Testis (tissue), 3 donors: ENCODE data around the gene MBNL2. TPM values are rescaled to one million over a fixed set of nuclear protein-coding genes. Genes with fewer than 3 reads are reported as not detected.

Source experiments
- DNase-seq: peaks from one replicate; pipeline ENCODE4 v3.0.0-alpha.2; 2019
- H3K27ac ChIP-seq, 2 donors: fragments of 200-600 bp; sonication (generic); one replicate each; pipeline ENCODE4 v1.5.1; 2019
- H3K27me3 ChIP-seq: fragments of 200-600 bp; sonication (generic); one replicate; pipeline ENCODE4 v1.5.1; 2019
- H3K36me3 ChIP-seq: fragments of 200-600 bp; sonication (generic); one replicate; pipeline ENCODE4 v1.5.1; 2017; ENCODE audit warnings: low read depth; ENCODE audit errors: missing control alignments
- H3K4me1 ChIP-seq: fragments of 200-600 bp; sonication (generic); one replicate; pipeline ENCODE4 v1.5.1; 2019
- H3K4me3 ChIP-seq, 2 donors: fragments of 200-600 bp; sonication (generic); one replicate each; pipeline ENCODE4 v1.5.1; 2017 to 2019
- H3K9me3 ChIP-seq: fragments of 200-600 bp; sonication (generic); one replicate; pipeline ENCODE4 v1.5.1; 2017
- POLR2A ChIP-seq: fragments of 450-650 bp; IDR thresholded peaks from one replicate; pipeline ENCODE4 v1.6.1; 2017; ENCODE audit warnings: antibody characterized with exemption, mild to moderate bottlenecking, moderate library complexity
- WGBS, 2 donors: methylation state at CpG; one replicate each; pipeline ENCODE4 v1.1.5; 2018; 5-methylcytosine and 5-hydroxymethylcytosine counted together
- intact Hi-C: fragments of 100-400 bp; cut with DNase I; formaldehyde crosslinking; loops from one replicate; pipeline ENCODE4 v1.15.1; 2023; ENCODE audit warnings: low total_unique reads
- polyA plus RNA-seq: library from polyadenylated mRNA; stranded (reverse); fragments of 350-450 nt; fragmentation: Illumina TruSeq; extraction: RNeasy Lipid Tissue Mini Kit (QIAGEN cat#74804); gene quantifications from one replicate; pipeline ENCODE4 v1.2.3, GENCODE V29; 2014; ENCODE audit warnings: low read depth, low replicate concordance; ENCODE audit not compliant: insufficient read depth
- total RNA-seq, 2 donors: library from RNA; depleted of rRNA; stranded (reverse); fragments of >200 nt; gene quantifications; one replicate each; pipeline ENCODE4 v1.2.3, GENCODE V29; 2016
- TF ChIP-seq, protein P1 (sequence below), 3 experiments: fragments of 450-650 bp in 2 of 3; fragments of 200-600 bp in 1 of 3; sonication (generic) in 1 of 3; IDR thresholded peaks; one replicate each; pipeline ENCODE4 v1.5.1; 2016 to 2019; ENCODE audit warnings: antibody characterized with exemption in 3 of 3, mild to moderate bottlenecking in 2 of 3, moderate library complexity in 1 of 3

Gene MBNL2
- total and polyA plus RNA-seq, 3 donors from 2014 or later: 21.5 to 83.0 (median 69.4) TPM

DNA sequence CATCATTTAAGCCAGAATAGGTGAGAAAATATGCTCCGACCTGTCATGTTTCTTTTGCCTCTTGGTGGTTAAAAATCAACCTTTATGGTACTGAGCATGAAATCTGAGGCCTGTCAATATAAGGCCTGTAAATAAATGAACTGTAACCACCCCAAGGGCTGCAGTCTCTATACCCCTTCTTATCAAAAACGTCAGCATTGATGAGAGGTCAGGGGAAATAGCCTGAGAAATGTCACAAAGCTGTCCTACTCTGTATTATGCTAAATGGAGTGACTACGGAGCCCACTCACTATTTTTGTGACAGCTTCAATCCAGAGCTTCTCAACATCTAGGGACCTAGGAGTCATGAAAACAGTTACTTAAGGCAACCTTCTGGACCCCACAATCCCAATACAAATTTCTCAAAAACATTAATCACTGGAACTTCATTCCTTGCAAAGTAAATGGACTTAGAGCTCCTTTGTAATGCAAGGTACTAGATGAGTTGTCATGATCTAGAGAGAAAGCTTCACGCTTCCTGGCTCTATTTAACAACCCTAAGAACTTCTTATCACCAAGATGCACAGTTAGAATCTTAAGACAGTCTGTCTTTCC is 209.1 kb downstream of the MBNL2 start:
- intact Hi-C loops: loop anchor here (10.0 kb wide), 1 partner anchor 316 kb away; no protein-coding TSS in a partner anchor
- Histone ChIP-seq H3K9me3 (no peaks in the 10 kb centered on the region), H3K4me1 (peaks cover 6% of the 10 kb centered on the region), H3K4me3 (no peak overlapping the region), H3K27ac (no peak overlapping the region), H3K27me3 (no peaks in the 10 kb centered on the region), H3K36me3 (no peaks in the 10 kb centered on the region)
- no peak for DNase-seq
- WGBS, 2 donors: 59 to 72% methylated on average over 4 of the region's 4 CpGs
- TF ChIP-seq, protein P1, sequence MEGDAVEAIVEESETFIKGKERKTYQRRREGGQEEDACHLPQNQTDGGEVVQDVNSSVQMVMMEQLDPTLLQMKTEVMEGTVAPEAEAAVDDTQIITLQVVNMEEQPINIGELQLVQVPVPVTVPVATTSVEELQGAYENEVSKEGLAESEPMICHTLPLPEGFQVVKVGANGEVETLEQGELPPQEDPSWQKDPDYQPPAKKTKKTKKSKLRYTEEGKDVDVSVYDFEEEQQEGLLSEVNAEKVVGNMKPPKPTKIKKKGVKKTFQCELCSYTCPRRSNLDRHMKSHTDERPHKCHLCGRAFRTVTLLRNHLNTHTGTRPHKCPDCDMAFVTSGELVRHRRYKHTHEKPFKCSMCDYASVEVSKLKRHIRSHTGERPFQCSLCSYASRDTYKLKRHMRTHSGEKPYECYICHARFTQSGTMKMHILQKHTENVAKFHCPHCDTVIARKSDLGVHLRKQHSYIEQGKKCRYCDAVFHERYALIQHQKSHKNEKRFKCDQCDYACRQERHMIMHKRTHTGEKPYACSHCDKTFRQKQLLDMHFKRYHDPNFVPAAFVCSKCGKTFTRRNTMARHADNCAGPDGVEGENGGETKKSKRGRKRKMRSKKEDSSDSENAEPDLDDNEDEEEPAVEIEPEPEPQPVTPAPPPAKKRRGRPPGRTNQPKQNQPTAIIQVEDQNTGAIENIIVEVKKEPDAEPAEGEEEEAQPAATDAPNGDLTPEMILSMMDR (IDR thresholded peaks at IDR 0.05): no peak
- no peak for TF ChIP-seq POLR2A

DNA sequence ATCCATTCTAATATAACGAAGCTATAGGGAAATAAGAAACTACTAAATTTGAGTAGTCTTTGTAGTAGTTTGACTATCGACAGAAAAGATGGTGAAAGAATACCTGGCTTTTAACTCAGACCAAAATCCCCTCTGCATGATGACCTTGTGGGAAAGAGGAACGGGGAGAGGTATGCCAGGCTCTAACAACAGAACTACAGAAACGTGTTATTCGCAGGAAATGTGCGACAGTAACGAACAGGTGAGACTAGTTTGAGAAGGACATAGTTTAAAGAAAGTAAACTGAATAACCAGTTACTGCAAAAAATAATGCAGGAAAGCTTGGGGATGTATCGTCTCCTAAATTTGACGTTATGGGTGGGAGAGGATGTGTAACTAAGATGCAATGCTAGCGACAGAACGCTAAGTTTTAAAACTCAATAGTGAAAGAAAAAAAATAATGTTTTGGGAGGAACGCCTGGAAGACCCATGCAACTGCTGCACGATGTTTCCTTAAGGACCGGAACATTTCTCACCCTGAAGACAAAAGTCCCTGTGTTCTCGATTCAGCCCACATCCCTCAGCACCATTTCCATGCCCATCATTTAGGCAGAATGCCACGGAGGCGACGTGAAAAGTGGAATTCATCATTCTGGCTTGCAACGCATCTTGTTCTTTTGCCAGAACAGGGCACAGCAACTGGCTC is 210.2 kb downstream of the MBNL2 start:
- H3K9me3 ChIP-seq: no peaks in the 10 kb centered on the region
- peak overlapping the region; percentile 48 to 70 for H3K27ac ChIP-seq
- intact Hi-C loops: loop anchor here (10.0 kb wide), 1 partner anchor 318 kb away; no protein-coding TSS in a partner anchor
- no peaks in the 10 kb centered on the region for H3K36me3 ChIP-seq
- H3K27me3 ChIP-seq: no peaks in the 10 kb centered on the region
- peak overlapping the region; percentile 89 for H3K4me3 ChIP-seq
- whole genome bisulfite sequencing, 2 donors: 6 to 8% methylated on average over 19 of the region's 19 CpGs
- peaks cover 6% of the 10 kb centered on the region for H3K4me1 ChIP-seq
- TF ChIP-seq, protein P1 (IDR thresholded peaks at IDR 0.05): no peak
- TF ChIP-seq POLR2A: no peak
- DNase-seq: no peak

- TF ChIP-seq POLR2A: peak; percentile 47
- TF ChIP-seq, protein P1 (IDR thresholded peaks at IDR 0.05): no peak
- Histone ChIP-seq H3K36me3 (no peaks in the 10 kb centered on the region), H3K4me3 (peak overlapping the region; percentile 89), H3K4me1 (peaks cover 6% of the 10 kb centered on the region), H3K27me3 (no peaks in the 10 kb centered on the region), H3K27ac (peak overlapping the region; percentile 97 to 100), H3K9me3 (no peaks in the 10 kb centered on the region)
- WGBS, 2 donors: 0 to 1% methylated on average over 18 to 50 of the region's 50 CpGs
- DNase-seq: peak; percentile 99
- intact Hi-C loops: loop anchor here (10.0 kb wide), 1 partner anchor 318 kb away; no protein-coding TSS in a partner anchor
Observed at GRCh38 chr13:97432917-97433726, 211.0 kb downstream of the MBNL2 start.

- WGBS, 2 donors: 0% methylated on average over 4 to 13 of the region's 94 CpGs
- Histone ChIP-seq H3K36me3 (no peaks in the 10 kb centered on the region), H3K27me3 (no peaks in the 10 kb centered on the region), H3K4me1 (peaks cover 6% of the 10 kb centered on the region), H3K4me3 (peak within 1 kb of the TSS; percentile 89), H3K27ac (peak within 1 kb of the TSS; percentile 97 to 100), H3K9me3 (no peaks in the 10 kb centered on the region)
- peak; percentile 94 for DNase-seq
- intact Hi-C loops: loop anchor here (10.0 kb wide), 1 partner anchor 319 kb away; no protein-coding TSS in a partner anchor
- TF ChIP-seq, protein P1 (IDR thresholded peaks at IDR 0.05): no peak
- no peak for TF ChIP-seq POLR2A
Observed at GRCh38 chr13:97433727-97434396, 211.7 kb downstream of the MBNL2 start, which contains the start of gene RAP2A. Gene RAP2A (plus strand): TSS chr13:97434169. CDS start chr13:97434471, 302 bp downstream.
